ENCODE results near the gene ALK.

The ALK gene

GRCh38 chr2:29573147-29573546, 348.2 kb downstream of the ALK start:
- DNase-seq, result no peak

- no peak for DNase-seq
Observed at GRCh38 chr2:29570539-29570938, 350.8 kb downstream of the ALK start.

DNA sequence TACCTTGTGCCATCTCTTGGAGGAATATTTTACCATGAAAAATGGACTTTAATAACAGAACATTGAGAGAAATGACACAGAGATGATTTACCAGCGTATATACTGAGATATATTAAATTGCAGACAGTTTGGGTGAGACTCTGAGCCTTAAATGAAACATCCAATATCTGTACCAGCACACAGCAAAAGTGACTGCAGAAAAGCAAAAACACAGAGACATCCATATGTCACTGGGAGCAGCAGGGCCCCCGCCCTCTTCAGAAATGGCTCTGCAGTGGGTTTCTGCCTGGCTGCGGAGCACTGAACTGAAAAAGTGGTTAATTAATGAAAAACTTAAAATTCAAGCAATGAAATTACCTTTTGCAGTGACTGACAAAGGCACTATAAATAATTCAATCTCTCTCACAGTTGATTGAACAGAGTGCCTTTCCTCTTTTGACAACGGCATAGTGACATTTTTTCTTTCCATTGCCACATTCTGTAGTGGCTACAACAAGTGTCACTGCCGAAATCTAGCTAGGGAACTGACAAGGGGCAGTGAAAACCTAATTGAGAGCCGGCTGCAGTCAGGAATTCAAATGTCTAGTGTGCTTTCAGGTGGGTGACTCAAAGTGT, 353.4 kb downstream of the ALK start:
- DNase-seq, result no peak

GRCh38 chr2:29563697-29564096, 357.7 kb downstream of the ALK start:
- DNase-seq, result no peak

DNA sequence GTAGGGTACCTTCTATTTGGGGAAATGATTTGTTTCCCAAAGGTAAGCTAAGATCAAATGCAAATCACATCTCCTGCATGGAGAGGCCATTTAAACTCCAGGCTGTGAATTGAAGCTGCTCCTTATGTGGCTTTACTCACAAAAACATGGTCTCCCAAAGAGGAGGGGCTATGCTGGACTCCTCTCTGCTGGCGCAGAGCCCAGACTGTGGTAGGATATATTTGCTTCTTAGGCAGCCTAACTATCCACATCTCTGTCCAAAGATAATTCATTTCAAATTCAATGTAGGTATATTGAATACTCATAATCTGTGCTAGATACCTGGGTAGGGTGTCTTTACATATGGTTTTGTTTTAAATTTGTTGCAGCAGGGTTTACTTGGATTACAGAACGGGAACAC, 358.5 kb downstream of the ALK start:
- no peak for DNase-seq

GRCh38 chr2:29562319-29562718, 359.1 kb downstream of the ALK start:
- DNase-seq, result no peak

- DNase-seq, result no peak
Observed at GRCh38 chr2:29561628-29562027, 359.8 kb downstream of the ALK start.

- no peak for DNase-seq
Observed at GRCh38 chr2:29561181-29561580, 360.2 kb downstream of the ALK start.

GRCh38 chr2:29560566-29560965, 360.8 kb downstream of the ALK start:
- no peak for DNase-seq

DNA sequence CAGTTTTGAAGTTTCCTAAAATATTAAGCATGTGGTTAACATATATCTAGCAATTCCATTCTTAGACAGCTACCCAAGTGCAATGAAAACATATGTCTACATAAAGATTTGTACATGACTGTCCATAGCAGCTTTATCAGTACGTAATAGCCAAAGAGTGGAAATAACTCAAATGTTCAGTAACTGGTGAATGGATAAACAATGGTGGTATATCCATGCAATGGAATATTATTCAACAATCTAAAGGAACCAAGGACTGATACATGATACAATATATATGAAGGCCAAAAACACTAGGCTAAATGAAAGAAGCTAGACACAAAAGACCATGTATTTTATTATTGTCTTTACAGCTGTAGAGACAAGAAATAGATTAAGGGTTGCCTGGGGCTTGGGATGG, 361.4 kb downstream of the ALK start:
- DNase-seq, result no peak

DNA sequence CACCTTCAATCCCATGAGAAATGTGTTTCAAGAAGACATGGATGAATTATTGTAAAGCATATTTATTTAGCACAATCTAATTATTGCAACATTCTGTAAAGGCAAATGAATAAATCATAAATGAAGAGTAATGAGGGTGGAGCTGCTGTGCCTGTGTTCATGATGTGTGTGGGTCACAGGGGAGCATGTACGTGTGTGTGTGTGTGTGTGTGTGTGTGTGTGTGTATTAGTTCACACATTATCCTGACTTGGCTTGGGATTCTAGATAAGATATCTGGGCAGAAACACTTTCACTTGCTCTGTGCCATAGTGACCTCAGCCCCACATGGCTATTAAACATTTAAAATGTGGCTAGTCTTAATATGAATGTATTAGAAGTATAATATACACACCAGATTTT, 361.8 kb downstream of the ALK start:
- no peak for DNase-seq

GRCh38 chr2:29558097-29558496, 363.3 kb downstream of the ALK start:
- no peak for DNase-seq

- DNase-seq, result no peak
Observed at GRCh38 chr2:29557268-29557667, 364.1 kb downstream of the ALK start.

GRCh38 chr2:29549069-29549380, 372.4 kb downstream of the ALK start:
- no peak for DNase-seq

DNA sequence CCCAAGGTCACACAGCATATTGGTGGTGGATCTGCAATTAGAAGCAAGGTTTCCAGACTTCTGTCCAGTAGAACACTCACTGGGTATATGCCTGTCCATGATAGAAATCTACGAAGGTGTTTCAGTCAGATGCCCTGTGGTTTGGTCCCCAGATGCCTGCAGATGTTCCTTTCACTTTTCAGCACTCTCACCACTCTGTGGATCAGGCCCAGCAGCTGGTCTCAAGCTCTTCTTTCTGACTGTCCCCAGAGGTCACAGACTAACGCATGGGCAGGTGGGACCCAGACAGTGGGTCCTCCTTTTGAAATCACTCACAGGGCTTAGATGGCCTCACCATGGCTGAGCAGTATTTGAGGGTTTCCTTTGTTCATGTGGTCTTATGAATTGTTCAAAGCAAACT, 376.5 kb downstream of the ALK start:
- no peak for DNase-seq

GRCh38 chr2:29544031-29544430, 377.4 kb downstream of the ALK start:
- DNase-seq, result no peak

DNA sequence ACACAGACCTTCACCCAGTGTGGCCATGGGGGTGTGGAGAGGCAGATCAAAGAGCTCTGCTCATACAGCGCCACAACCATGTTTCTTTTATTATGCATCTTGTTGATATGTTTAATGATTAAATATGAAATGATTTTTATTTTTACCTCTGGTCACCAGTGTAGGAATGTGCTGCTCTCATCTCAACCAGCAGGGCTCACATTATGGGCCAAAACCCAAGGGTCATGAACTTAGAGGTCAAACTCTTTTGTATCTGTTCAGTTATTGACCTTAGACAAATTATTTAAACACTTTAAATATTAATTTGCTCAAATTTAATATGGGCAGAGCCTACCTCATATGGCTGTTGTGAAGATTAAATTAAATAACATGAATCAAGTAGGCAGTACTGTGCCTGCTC, 386.2 kb downstream of the ALK start:
- DNase-seq, result no peak

DNA sequence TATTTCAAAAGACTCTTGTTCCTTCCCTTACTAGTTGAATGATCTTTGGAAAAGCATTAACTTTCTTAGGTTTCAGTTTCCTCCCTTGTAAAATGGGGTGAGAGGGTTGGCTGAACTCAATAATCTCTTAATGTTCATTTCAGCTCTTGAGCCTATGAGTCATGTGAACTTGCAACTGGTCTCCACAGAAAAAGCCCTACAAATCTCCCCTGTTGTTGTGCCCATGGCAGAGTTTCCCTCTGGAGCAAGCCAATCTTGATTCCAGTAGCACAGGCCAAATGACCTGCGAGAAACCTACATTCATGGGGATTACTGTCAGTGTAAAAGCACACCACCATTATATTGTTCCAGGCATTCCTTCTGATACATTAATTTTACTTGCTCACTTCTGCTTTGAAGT, 388.9 kb downstream of the ALK start:
- DNase-seq, result no peak

- no peak for DNase-seq
Observed at GRCh38 chr2:29531626-29532025, 389.8 kb downstream of the ALK start.

DNA sequence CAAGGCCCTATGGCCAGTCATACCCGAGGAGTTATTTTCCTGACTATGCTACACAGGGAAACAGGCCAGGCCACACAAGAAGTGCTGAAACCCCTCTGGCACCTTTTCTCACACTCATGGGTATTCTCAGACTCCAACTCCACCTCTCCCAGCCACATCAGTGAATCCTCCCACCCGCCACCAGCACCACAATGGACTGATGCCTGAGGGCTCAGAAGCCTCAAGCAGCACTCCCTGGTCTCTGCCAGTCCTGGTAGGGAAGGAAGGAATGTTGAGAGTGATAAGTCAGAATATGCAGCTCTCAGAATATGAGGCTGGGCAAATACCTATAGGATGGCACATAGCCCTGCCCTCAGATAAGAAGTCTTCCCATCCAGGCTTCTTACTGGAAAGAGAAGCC, 391.1 kb downstream of the ALK start:
- DNase-seq, result no peak

DNA sequence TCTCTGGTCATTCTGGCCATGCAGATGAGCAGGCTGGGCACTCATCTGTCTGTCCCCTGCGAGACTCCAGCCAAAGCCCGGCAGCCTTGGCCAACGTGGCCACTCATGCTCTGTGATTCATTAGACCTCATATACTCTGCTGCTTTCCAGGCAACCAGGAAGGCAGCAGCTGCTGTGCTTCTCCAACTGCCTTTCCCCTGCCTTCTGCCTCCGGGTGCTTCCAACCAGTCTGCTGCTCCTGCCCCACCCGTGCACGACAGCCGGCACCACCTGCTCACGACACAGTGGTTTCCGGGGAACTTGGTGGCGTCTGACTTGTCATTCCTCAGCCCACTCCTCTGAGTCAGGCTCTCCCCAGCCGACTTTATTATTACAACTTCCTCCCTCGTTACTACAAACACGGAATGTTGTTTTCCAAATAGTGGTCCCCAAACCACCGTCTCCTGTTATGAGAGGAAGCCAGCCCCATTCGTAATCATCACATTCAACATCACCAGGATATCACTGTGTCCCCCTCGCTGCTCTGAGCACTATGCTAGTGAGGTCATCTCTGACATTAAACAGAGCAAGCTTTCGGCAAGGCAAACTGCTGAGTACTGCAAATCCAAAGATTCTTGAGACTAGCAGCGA, 392.4 kb downstream of the ALK start:
- no peak for DNase-seq

GRCh38 chr2:29528371-29528770, 393.0 kb downstream of the ALK start:
- no peak for DNase-seq

GRCh38 chr2:29527947-29528346, 393.4 kb downstream of the ALK start:
- DNase-seq, result no peak

DNA sequence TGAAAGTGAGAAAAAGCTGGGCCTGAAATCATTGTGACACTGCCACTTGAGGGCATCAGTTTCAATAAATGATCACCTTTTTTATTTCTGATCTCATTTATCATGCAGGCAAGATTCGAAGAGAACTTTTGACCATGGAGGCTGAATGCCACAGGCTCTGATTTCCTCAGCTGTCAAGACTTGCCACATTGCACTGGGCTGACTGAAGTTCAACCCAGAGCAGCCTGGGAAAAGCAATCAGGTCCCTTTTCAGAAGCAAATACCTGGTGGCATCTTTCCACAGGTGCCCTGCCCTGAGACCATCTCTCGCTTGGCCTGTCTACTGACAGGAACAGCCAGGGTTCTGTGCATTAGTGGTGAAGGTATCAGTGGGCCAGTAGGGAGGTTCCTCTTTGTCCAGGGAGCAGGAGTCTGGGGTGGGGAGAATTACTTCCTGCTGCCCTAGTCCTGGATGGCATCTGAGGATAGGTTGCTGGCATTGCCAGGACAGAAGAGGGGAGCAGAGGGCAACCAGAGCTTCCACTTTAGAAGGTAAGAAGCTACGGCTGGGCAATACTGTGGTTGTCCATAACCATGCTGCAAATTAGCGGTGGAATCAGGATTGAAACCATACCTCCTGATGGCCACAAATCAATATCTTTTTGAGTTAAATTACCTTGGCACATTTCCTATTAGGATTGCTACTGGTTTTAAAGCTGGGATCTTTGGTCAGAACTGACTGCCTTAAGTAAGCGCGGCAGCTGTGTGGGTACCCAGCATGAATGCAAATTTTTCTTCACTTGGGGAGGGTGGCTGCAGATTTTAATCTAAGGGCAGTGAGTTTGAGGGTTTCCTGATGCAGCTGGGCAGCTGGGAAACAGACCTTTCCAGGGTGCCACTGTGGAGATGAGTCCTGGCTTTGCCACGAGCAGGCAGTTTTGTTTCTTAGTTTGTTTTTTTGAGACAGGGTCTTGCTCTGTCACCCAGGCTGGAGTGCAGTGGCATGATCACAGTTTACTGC, 394.5 kb downstream of the ALK start:
- no peak for DNase-seq
